HFFc6 (cell line): ENCODE data around the gene PGAM2. TPM values are rescaled to one million over a fixed set of nuclear protein-coding genes. Genes with fewer than 3 reads are reported as not detected.

Experiments
- DNase-seq: peaks from one replicate; pipeline ENCODE4 v3.0.0-alpha.2; 2018
- H3K27ac Mint-ChIP-seq: 2 replicates; pipeline ENCODE4 v1.8.0; 2020; ENCODE audit warnings: mild to moderate bottlenecking, mixed read lengths
- H3K27me3 Mint-ChIP-seq: 2 replicates; pipeline ENCODE4 v1.8.0; 2021; ENCODE audit warnings: mild to moderate bottlenecking, moderate library complexity, mixed read lengths; ENCODE audit not compliant: insufficient read depth
- H3K36me3 Mint-ChIP-seq: 2 replicates; pipeline ENCODE4 v1.8.0; 2021; ENCODE audit warnings: low read depth, mixed read lengths
- H3K4me1 Mint-ChIP-seq: 2 replicates; pipeline ENCODE4 v1.8.0; 2020; ENCODE audit warnings: low read depth, mixed read lengths
- H3K4me3 Mint-ChIP-seq: 2 replicates; pipeline ENCODE4 v1.8.0; 2020; ENCODE audit warnings: mild to moderate bottlenecking, moderate library complexity, mixed read lengths
- H3K9me3 Mint-ChIP-seq: 2 replicates; pipeline ENCODE4 v1.8.0; 2020; ENCODE audit warnings: mild to moderate bottlenecking, mixed read lengths
- CTCF ChIP-seq: fragments of 200-600 bp; sonication (generic); IDR thresholded peaks from 2 replicates; pipeline ENCODE4 v1.5.0; 2021; ENCODE audit warnings: antibody characterized with exemption, mild to moderate bottlenecking
- total RNA-seq, 6 experiments: library from RNA; stranded (reverse); fragmentation: NEBNext Ultra II Directional; extraction: Animal tissue kit (Norgen Biotek cat#: 25700); gene quantifications; 2 replicates in 1 of 6; 3 replicates in 5 of 6; pipeline ENCODE4 v1.2.3, GENCODE V29; 2021

PGAM2 gene
- total RNA-seq, 6 experiments from 2014 or later, result 0.26 to 0.51 (median 0.35) TPM; not detected in 2

- Mint-ChIP-seq H3K4me1 (peaks cover 51% of the 10 kb centered on the region), H3K27ac (peak overlapping the region; percentile 92), H3K27me3 (no peaks in the 10 kb centered on the region; the same call in 1 of the 2 replicates), H3K4me3 (peak overlapping the region; percentile 42), H3K36me3 (no peaks in the 10 kb centered on the region), H3K9me3 (no peaks in the 10 kb centered on the region)
- TF ChIP-seq CTCF, result no peak
- DNase-seq, result peak; percentile 93
Observed at GRCh38 chr7:44101966-44102845, 36.8 kb upstream of the PGAM2 start.

- H3K27me3 Mint-ChIP-seq, result no peaks in the 10 kb centered on the region; the same call in 1 of the 2 replicates
- no peaks in the 10 kb centered on the region for H3K9me3 Mint-ChIP-seq
Observed at GRCh38 chr7:44101303-44101965, 36.1 kb upstream of the PGAM2 start.

GRCh38 chr7:44100458-44101302 lies 35.3 kb upstream of the PGAM2 start:
- H3K4me1 Mint-ChIP-seq, result peaks cover 43% of the 10 kb centered on the region
- peak overlapping the region; percentile 81 for H3K27ac Mint-ChIP-seq
- no peaks in the 10 kb centered on the region; the same call in 1 of the 2 replicates for H3K27me3 Mint-ChIP-seq
- DNase-seq, result peak; percentile 16
- no peaks in the 10 kb centered on the region for H3K36me3 Mint-ChIP-seq
- no peak overlapping the region for H3K4me3 Mint-ChIP-seq
- H3K9me3 Mint-ChIP-seq, result no peaks in the 10 kb centered on the region
- TF ChIP-seq CTCF, result no peak

More at GRCh38 chr7:44101303-44101965, 36.1 kb upstream of the PGAM2 start:
- H3K36me3 Mint-ChIP-seq, result no peaks in the 10 kb centered on the region
- no peak for DNase-seq
- TF ChIP-seq CTCF, result no peak
- H3K27ac Mint-ChIP-seq, result peak overlapping the region; percentile 92
- no peak overlapping the region for H3K4me3 Mint-ChIP-seq
- H3K4me1 Mint-ChIP-seq, result peaks cover 50% of the 10 kb centered on the region

GRCh38 chr7:44099669-44100068 lies 34.3 kb upstream of the PGAM2 start:
- Mint-ChIP-seq H3K4me3 (no peak overlapping the region), H3K9me3 (no peaks in the 10 kb centered on the region), H3K36me3 (no peaks in the 10 kb centered on the region), H3K27ac (peak overlapping the region; percentile 81), H3K27me3 (no peaks in the 10 kb centered on the region; the same call in 1 of the 2 replicates), H3K4me1 (peaks cover 38% of the 10 kb centered on the region)
- no peak for TF ChIP-seq CTCF
- no peak for DNase-seq
